Superior temporal gyrus (tissue), 1 donor: ENCODE data around the gene MRGPRE.
"Not testable (repeated sequence)": the region's sequence is repeated elsewhere in the genome, so short reads cannot be mapped to it uniquely, and the experiment has no call there.

Experiments used
- DNase-seq: peaks from one replicate; pipeline ENCODE4 v3.0.0-alpha.2; 2016; ENCODE audit errors: extremely low spot score

MRGPRE gene

GRCh38 chr11:3231851-3232744 is at the start of gene MRGPRE:
Gene MRGPRE, minus strand, starts transcription at chr11:3232417. Its CDS starts 3,618 bp downstream, at chr11:3228799.
- DNase-seq = no peak

DNA sequence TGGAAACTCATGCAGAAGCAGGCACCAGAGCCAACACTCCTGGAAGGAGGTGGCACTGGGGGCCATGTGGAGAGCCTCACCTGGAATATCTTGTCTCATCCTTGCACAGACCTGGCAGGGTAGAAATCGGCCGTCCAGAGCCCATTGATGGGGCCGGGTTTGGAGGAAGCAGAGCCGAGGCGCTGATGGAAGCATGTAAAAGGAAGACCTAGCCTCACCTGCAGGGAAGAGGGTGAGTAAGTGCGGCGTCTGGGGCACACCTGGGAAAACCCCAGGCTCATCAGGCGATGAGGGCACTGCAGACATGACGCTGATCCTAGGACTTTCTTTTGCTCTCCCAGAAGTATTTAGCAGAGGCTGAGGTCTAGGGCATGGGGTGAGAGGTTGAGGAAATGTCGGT is 48.9 kb upstream of the MRGPRE start:
- not testable (repeated sequence) for DNase-seq

DNA sequence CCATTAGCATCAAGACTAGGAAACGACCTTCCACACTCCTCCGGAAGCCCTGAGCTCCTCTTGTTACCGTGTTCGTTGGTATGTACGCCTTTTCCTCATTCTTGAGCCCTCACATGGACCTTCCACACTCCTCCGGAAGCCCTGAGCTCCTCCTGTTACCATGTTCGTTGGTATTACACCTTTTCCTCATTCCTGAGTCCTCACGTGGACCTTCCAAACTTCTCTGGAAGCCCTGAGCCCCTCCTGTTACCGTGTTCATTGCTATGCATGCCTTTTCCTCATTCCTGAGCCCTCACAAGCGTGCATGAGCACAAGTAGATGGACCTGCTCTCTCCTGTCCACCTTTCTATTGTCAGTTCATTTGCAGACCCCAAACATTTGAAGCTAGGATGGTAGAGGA is 48.4 kb upstream of the MRGPRE start:
- not testable (repeated sequence) for DNase-seq

- not testable (repeated sequence) for DNase-seq
Measured at GRCh38 chr11:3278922-3279321, 46.7 kb upstream of the MRGPRE start.

GRCh38 chr11:3273629-3274028 is 41.4 kb upstream of the MRGPRE start:
- not testable (repeated sequence) for DNase-seq

DNA sequence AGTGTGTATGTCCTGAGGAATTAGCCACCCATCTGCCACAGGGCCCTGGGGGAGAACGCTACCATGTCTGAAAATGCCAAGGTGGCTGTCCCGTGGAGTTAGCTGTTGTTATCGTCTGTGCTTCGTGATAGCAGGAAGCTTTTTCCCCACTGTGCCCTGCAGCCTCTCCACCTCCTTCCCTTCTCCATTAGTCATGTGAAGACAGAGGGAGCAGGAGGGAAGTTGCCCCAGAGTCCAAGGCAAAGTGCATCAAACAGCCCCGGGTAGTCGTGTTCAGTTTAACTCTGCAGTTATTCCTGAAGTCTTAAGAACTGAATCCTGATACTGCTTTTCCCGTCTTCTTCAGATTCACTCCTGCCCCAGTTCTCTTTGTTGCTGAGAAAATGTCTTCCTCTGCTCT is 30.3 kb upstream of the MRGPRE start:
- not testable (repeated sequence) for DNase-seq

GRCh38 chr11:3261831-3262230 is 29.6 kb upstream of the MRGPRE start:
- DNase-seq = not testable (repeated sequence)

GRCh38 chr11:3257509-3257908 is 25.3 kb upstream of the MRGPRE start:
- DNase-seq = not testable (repeated sequence)

GRCh38 chr11:3255241-3255640 is 23.0 kb upstream of the MRGPRE start:
- DNase-seq = not testable (repeated sequence)

DNA sequence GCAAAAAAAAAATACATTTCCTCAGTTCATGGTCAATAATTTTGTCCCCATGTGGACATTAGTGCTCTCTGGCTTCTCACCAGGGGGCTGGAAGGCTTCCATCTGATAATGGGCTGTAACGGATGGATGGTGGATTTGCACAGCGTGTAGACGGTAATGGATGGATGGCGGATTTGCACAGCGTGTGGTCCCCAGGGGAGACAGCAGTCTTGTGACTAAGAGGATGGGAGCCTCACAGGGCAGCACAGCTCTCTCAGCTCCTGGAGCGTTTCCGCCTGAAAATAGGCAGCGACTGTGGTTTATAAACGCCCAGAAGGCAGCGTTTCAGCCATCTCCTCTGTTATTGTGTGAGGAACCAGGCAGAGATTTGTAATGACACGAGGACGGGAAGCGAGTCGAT is 22.6 kb upstream of the MRGPRE start:
- not testable (repeated sequence) for DNase-seq

DNA sequence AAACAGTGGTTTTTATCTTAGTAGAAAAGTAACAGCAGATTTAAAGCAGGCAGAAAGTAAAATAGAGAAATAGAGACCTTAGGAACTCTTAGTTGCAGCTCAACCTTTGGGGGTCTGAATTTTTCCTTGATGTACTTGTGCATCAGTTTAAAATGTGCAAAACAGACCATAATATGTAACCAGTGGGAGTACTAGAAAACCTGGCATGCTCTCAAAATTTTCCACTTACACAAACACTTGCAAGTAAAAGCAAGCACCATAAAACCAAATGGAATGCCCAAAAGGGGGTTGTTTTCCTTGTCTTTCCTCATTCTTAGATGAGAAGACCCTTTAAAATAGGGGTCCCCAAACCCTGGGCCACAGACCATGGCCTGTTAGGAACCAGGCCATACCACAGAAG is 12.9 kb upstream of the MRGPRE start:
- DNase-seq = no peak

- no peak for DNase-seq
Measured at GRCh38 chr11:3243880-3244279, 11.7 kb upstream of the MRGPRE start.

DNA sequence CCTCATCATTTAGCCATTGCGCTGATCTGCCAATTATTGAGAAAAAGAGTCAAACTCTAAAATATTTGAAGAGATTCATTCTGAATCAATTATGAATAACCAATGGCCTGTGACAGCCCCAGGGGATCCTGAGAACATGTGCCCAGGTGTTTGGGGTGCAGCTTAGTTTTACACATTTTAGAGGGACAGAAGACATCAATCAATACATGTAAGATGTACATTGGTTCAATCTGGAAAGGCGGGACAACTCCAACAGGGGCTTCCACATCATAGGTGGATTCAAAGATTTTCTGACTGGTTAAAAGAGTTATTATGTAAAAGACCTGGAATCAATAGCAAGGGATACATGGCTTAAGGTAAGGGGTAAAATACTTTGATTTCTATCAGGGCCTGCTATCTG is 4.9 kb upstream of the MRGPRE start:
- no peak for DNase-seq

GRCh38 chr11:3234846-3235245 is 2.6 kb upstream of the MRGPRE start:
- DNase-seq = no peak

DNA sequence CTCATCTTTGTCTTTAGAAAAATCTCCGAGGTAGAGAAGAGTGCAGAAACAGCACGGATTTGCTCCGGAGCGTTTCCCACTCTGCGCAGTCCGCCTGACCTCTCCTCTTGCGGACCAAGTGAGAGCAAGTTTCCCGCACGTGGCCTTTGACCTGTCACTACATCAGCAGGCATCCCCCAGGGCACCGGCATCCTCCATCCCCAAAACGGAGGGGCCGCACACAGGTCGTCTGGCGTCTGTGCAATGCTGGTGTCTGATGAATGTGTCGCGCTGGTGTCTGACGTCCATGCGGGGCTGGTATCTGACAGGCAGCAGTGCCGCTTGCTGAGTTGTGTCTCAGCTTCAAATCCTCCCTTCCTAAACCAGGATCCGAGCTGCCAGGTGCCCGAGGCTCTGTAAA is 739 bp upstream of the MRGPRE start:
- DNase-seq = no peak

- DNase-seq = no peak
Measured at GRCh38 chr11:3231550-3231850, 717 bp downstream of the MRGPRE start.

- no peak for DNase-seq
Measured at GRCh38 chr11:3230636-3231549, 1.3 kb downstream of the MRGPRE start.

DNA sequence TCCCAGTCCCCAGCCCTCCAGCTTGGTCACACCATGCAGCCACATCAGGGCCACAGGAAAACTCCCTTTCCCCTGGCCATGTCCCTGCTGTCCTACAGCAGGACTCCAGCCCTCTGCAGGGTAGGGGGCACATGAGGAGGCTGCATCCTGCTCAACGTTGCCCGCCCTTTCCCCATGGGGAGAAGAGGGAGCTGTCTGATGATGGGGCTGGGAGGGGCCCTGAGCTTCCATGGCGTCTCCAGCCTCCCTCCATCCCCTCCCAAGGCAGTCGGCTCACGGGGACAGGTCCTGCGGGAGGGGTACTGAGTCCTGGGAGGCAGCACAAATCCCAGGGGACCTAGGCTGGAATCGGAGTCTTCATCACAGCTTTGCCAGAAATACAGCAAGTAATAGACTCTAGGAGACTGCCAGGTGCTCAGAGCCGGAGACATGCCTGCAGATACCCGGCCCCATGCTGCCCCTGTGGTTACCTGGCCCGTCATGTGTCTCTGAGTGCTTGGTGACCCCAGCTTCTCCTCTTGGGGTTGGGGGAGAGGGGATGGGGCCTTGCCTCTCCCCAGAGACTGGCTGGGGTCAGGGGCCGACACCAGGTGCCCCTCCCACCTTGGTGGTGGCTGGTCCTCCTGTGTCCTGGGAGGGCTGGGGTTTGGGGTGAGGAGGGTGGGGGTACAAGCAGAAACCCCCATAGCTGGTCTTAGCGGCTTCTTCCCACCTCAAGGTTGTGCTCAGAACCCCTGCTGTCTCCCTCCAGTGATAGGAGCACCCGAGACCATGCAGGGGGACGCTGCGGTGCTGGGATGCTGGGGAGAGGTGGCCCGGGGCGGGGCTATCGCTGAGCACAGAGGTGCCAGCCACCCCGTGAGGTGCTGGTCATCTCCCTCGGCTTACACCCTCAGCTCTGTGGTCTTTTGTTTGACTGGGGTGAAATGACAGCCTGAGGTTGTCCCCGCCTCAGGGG is 2.3 kb downstream of the MRGPRE start:
- no peak for DNase-seq

DNA sequence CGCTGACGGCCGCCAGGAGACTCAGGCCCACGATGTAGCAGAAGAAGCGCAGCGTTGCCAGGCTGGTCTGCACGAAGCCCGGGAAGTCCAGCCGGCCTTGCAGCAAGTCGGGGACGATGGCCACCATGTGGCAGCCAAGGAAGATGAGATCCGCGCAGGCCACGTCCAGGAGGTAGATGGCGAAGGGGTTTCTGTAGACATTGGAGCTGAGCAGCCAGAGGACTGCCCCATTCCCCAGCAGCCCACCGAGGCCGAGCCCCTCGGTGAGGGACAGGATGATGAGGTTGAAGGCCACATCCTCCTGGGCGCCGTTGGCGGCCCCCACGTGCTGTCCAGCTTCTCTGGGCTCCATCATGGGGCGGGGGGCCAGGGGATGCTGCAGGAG is 3.8 kb downstream of the MRGPRE start:
- DNase-seq = no peak

DNA sequence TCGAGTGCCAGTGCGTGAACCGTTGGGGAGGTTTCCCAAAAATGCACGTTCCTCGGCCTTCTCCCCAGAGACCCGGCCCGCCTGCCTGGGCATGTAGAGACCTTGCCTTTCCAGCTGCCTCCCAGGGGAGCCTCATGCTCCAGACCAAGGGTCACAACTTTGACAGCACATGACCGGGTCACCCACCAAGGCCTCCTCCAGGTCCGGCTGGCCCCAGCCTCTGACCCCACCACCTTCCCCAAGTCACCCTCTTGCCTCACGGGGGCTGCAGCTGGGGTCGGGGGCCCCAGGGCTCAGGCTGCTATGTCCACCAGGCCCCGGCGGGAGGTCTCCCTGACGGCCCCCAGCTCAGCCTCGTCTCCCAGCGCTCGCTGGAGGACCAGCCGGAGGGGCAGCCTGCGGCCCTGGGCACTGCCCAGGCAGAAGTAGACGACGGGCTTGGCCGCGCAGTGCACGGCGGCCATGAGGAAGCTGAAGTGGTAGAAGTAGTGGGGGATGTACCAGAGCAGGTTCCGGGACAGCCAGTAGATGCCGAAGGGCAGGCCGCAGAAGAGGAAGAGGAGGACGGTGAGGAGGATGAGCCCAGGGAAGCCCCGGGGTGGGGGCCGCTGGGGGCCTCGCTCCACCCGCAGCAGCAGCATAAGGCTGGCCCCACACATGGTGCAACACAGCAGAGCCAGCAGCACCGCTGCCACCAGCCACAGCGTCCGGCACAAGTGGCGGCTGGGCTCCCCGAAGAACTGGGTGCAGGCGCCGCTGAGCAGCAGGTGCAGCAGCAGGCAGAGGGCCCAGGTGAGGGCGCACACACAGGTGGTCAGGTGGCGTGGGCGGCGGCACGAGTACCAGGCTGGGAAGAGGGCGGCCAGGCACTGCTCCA is 4.4 kb downstream of the MRGPRE start:
- no peak for DNase-seq
